HL-60 (cell line): ENCODE measurements around the gene ADAMTS3.

ENCODE experiments used
- DNase-seq, 2 experiments: peaks; one replicate each; pipeline ENCODE4 v3.0.0-alpha.2; 2010 to 2020; ENCODE audit warnings: low read depth in 1 of 2, low spot score in 1 of 2
- H3K27ac ChIP-seq: fragments of 250-450 bp; sonication (Bioruptor Pico); replicated peaks from 2 replicates; pipeline ENCODE4 v1.5.1; 2020; ENCODE audit warnings: mild to moderate bottlenecking, moderate library complexity
- H3K27me3 ChIP-seq: fragments of 250-450 bp; sonication (Bioruptor Pico); 2 replicates; pipeline ENCODE4 v1.5.1; 2021; ENCODE audit warnings: mild to moderate bottlenecking, moderate library complexity; ENCODE audit not compliant: insufficient read depth, poor library complexity, severe bottlenecking
- H3K4me3 ChIP-seq: replicated peaks from 2 replicates; pipeline ENCODE4 v1.5.1; 2011; ENCODE audit warnings: mild to moderate bottlenecking, control low read depth, low read length; ENCODE audit not compliant: insufficient read depth
- CTCF ChIP-seq: IDR thresholded peaks from one replicate; pipeline ENCODE4 v1.5.1; 2011; ENCODE audit warnings: low read length, control low read depth, inconsistent platforms; ENCODE audit not compliant: insufficient read depth
- GABPA ChIP-seq: IDR thresholded peaks from 2 replicates; pipeline ENCODE4 v1.6.1; 2012; ENCODE audit warnings: low read depth
- POLR2AphosphoS5 ChIP-seq: IDR thresholded peaks from 2 replicates; pipeline ENCODE4 v1.6.1; 2012; ENCODE audit warnings: low read depth
- SPI1 ChIP-seq: IDR thresholded peaks from 2 replicates; pipeline ENCODE4 v1.6.1; 2012; ENCODE audit warnings: low read depth, mild to moderate bottlenecking, borderline replicate concordance
- TF ChIP-seq, protein P1 (sequence below): IDR thresholded peaks from 2 replicates; pipeline ENCODE4 v1.6.1; 2012; ENCODE audit warnings: low read depth; ENCODE audit not compliant: insufficient replicate concordance

ADAMTS3 gene

DNA sequence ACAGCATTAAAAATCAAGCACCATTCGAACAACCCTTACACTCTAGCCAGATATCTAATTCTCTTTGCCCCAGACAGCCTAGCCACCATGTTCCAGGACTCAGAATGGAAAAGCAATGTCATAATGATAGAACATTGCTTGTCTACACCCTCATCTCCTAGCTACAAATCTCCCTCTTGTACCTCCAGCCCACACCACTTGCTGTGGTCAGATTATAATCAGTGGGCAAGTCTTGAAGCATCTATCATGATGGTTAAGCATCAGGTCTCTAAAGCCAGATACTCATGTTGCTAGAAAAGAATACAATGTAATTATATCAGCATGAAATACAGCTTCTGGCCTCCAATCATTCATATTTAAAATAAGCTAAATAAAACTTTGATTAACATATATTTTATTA lies 268.9 kb downstream of the ADAMTS3 start:
- H3K27ac ChIP-seq = no peak overlapping the region
- no peaks in the 10 kb centered on the region for H3K27me3 ChIP-seq
- no peak overlapping the region for H3K4me3 ChIP-seq
- TF ChIP-seq, protein P1, sequence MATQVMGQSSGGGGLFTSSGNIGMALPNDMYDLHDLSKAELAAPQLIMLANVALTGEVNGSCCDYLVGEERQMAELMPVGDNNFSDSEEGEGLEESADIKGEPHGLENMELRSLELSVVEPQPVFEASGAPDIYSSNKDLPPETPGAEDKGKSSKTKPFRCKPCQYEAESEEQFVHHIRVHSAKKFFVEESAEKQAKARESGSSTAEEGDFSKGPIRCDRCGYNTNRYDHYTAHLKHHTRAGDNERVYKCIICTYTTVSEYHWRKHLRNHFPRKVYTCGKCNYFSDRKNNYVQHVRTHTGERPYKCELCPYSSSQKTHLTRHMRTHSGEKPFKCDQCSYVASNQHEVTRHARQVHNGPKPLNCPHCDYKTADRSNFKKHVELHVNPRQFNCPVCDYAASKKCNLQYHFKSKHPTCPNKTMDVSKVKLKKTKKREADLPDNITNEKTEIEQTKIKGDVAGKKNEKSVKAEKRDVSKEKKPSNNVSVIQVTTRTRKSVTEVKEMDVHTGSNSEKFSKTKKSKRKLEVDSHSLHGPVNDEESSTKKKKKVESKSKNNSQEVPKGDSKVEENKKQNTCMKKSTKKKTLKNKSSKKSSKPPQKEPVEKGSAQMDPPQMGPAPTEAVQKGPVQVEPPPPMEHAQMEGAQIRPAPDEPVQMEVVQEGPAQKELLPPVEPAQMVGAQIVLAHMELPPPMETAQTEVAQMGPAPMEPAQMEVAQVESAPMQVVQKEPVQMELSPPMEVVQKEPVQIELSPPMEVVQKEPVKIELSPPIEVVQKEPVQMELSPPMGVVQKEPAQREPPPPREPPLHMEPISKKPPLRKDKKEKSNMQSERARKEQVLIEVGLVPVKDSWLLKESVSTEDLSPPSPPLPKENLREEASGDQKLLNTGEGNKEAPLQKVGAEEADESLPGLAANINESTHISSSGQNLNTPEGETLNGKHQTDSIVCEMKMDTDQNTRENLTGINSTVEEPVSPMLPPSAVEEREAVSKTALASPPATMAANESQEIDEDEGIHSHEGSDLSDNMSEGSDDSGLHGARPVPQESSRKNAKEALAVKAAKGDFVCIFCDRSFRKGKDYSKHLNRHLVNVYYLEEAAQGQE = no peak
- TF ChIP-seq SPI1 (no peak), GABPA (no peak), CTCF (no peak), POLR2AphosphoS5 (no peak)
- DNase-seq = no peak

DNA sequence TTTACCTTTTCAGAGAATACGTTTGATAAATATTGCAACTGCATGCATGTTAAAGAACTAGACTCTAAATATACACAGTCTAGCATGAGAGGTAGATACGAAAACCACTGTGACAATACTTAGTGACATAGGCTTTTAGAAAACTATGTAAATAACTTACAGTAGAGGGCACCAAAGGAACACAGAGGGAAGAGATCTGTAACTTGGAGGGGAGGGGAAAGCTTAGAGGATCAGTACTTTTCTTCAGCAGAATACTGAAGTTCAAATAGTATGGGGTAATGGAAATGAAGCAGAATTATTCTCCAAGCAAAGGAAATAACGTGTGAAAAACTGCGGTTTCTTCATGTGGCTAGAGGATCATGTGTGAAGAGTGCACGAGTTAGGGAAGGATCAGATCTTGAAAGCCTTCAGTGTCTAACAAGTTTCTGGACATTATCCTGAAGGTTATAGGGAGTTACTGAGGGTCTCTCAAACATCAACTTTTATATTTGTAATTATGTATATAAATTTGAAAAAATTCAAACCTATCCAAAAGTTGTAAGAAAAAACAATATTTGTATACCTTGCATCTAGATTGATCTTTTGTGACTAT lies 273.0 kb downstream of the ADAMTS3 start:
- Histone ChIP-seq H3K27ac (no peak overlapping the region), H3K27me3 (no peaks in the 10 kb centered on the region), H3K4me3 (no peak overlapping the region)
- no peak for DNase-seq
- TF ChIP-seq SPI1 (no peak), CTCF (no peak), POLR2AphosphoS5 (no peak), GABPA (no peak)
- TF ChIP-seq, protein P1 = no peak

- TF ChIP-seq GABPA (no peak), POLR2AphosphoS5 (no peak), SPI1 (no peak), CTCF (no peak)
- TF ChIP-seq, protein P1 = no peak
- DNase-seq = no peak
- Histone ChIP-seq H3K27ac (no peak overlapping the region), H3K27me3 (no peaks in the 10 kb centered on the region), H3K4me3 (no peak overlapping the region)
Observed at GRCh38 chr4:72290737-72291136, 278.3 kb downstream of the ADAMTS3 start.
